ENCODE data around the gene FOXJ1. TPM values are rescaled to one million over a fixed set of nuclear protein-coding genes. Genes with fewer than 3 reads are reported as not detected.

Gene FOXJ1
- total RNA-seq, 1 donor from 2014 or later: 2.6 TPM

DNA sequence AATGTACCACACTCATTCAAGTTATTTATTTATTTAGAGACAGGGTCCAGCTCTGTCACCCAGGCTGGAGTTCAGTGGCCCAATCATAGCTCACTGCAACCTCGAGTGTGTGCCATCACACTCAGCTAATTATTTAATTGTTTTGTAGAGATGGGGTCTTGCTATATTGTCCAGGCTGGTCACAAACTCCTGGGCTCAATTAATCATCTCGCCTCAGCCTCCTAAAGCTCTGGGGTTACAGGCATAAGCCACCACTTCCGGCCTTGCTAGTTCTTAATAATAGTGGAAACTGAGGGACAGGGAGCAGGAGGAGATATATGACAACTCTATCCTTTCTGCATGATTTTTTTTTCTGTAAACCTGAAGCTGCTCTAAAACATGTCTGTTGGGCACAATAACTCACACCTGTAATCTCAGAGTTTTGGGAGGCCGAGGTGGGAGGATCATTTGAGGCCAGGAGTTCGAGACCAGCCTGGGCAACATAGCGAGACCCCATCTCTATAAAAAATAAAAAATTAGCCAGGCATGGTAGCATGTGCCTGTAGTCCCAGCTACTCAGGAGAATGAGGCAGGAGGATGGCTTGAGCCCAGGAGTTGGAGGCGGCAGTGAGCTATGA is 25.8 kb downstream of the FOXJ1 start:
- no peak overlapping the region for H3K4me3 ChIP-seq (ENCODE audit: low read depth, low read length)
- TF ChIP-seq, protein P1, sequence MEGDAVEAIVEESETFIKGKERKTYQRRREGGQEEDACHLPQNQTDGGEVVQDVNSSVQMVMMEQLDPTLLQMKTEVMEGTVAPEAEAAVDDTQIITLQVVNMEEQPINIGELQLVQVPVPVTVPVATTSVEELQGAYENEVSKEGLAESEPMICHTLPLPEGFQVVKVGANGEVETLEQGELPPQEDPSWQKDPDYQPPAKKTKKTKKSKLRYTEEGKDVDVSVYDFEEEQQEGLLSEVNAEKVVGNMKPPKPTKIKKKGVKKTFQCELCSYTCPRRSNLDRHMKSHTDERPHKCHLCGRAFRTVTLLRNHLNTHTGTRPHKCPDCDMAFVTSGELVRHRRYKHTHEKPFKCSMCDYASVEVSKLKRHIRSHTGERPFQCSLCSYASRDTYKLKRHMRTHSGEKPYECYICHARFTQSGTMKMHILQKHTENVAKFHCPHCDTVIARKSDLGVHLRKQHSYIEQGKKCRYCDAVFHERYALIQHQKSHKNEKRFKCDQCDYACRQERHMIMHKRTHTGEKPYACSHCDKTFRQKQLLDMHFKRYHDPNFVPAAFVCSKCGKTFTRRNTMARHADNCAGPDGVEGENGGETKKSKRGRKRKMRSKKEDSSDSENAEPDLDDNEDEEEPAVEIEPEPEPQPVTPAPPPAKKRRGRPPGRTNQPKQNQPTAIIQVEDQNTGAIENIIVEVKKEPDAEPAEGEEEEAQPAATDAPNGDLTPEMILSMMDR (conservative IDR thresholded peaks at IDR 0.05; ENCODE audit: low read depth, low read length): no peak
- DNase-seq (ENCODE audit: low read depth): no peak

DNA sequence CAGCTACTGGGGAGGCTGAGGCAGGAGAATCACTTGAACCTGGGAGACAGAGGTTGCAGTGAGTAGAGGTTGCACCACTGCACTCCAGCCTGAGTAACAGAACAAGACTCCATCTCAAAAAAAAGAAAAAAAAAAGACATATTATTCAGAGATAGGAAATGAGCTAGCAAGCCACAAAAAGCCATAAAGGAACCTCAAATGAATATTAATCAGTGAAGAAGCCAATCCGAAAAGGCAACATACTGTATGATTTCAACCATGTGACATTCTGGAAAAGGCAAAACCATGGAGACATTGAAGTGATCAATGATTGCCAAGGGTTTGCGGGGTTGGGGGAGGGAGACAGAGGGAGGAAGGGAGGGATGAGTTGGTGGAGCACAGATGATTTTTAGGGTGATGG is 29.1 kb downstream of the FOXJ1 start:
- DNase-seq (ENCODE audit: low read depth): no peak
- TF ChIP-seq, protein P1 (conservative IDR thresholded peaks at IDR 0.05; ENCODE audit: low read depth, low read length): no peak
- H3K4me3 ChIP-seq (ENCODE audit: low read depth, low read length): no peak overlapping the region

DNA sequence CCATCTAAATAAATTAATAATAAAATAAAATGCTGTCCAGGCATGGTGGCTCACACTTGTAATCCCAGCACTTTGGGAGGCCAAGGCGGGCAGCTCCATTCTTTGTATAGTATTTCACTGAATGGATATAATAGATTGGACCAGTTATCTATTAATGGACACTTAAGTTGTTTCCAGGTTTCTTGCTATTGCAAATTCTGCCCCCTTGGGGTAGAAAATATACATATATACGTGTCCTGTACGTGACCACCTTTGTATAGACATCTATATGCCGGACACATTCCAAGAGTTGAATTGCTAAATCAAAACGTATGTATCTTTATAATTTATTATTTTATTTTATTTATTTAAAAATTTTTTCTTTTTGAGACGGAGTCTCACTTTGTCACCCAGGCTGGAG is 33.5 kb downstream of the FOXJ1 start:
- no peak for DNase-seq (ENCODE audit: low read depth)
- TF ChIP-seq, protein P1 (conservative IDR thresholded peaks at IDR 0.05; ENCODE audit: low read depth, low read length): peak; percentile 22
- no peak overlapping the region for H3K4me3 ChIP-seq (ENCODE audit: low read depth, low read length)

DNA sequence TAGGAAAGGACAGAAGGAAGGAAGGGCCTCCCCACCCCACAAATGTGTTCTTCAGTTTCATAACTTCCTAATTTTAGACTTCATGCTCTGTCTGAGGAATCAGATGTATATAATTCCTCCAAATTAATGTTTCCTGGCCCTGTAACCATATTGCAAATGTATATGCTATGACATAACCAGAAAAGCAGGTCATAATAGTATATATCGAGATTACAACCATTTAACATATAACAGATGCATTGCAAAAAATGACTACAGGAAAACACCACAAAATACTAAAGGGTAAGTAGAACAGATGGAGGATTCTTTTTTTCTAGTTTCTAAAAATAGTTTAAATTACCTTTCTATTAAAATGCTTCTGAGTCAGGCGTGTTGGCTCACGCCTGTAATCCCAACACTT is 34.3 kb downstream of the FOXJ1 start:
- TF ChIP-seq, protein P1 (conservative IDR thresholded peaks at IDR 0.05; ENCODE audit: low read depth, low read length): no peak

DNA sequence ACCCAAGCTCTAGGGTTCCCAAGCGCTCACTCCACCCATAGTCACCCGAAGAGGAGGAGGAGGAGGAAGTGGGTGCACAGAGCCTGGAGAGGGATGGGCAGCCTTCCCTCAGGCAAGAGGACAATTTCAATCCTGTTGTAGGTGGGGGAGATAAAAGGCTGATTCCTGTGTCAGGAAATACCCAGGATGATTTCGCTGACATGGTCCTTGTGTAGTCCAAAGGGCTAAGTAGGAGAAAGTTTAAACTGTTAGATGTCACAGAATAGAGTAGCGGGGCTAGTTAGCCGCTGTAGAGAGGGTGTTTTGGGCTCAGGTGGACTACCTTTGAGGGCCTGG is 36.2 kb downstream of the FOXJ1 start:
- DNase-seq (ENCODE audit: low read depth): no peak
- no peak overlapping the region for H3K4me3 ChIP-seq (ENCODE audit: low read depth, low read length)
- TF ChIP-seq, protein P1 (conservative IDR thresholded peaks at IDR 0.05; ENCODE audit: low read depth, low read length): no peak

More for the DNA sequence above, 34.3 kb downstream of the FOXJ1 start:
- no peak overlapping the region for H3K4me3 ChIP-seq (ENCODE audit: low read depth, low read length)
- no peak for DNase-seq (ENCODE audit: low read depth)

DNA sequence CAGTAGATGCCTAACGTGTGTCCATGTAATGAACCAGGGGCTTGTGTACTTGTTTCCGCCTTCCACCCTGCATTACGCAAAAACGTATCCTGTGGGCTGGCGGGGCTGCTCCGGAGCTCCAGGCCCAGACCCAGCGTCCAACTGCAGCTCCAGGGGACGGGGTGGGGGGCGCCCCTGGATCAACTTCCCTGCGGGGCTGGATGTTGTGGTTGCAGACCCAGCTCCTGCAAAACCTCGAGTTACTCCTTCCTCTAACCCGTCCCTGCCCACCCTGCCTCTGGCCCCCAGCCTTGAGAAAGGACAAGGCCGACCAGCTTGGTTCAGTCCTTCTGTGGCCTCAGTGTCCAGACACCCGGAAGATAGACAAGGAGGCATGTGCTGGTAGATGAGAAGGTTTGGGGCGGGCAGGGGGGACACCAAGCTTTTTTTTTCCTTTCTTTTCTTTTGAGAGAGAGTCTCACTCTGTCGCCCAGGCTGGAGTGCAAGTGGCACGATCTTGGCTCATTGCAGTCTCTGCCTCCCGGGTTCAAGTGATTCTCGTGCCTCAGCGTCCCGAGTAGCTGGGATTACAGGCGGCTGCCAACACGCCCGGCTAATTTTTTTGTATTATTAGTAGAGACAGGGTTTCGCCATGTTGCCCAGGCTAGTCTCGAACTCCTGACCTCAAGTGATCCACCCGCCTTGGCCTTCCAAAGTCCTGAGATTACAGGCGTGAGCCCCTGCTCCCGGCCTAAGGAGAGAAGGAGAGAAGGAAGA is 36.7 kb downstream of the FOXJ1 start:
- H3K4me3 ChIP-seq (ENCODE audit: low read depth, low read length): peak overlapping the region; percentile 97
- DNase-seq (ENCODE audit: low read depth): no peak
- TF ChIP-seq, protein P1 (conservative IDR thresholded peaks at IDR 0.05; ENCODE audit: low read depth, low read length): no peak

All from epithelial cell of proximal tubule (primary cell).